SH-SY5Y (cell line): ENCODE measurements around the gene CLASP1.

Source experiments
- GATA2 ChIP-seq: IDR thresholded peaks from 2 replicates; pipeline ENCODE4 v1.6.1; 2011; ENCODE audit warnings: mild to moderate bottlenecking, low read depth, low read length
- GATA3 ChIP-seq: IDR thresholded peaks from 2 replicates; pipeline ENCODE4 v1.6.1; 2011; ENCODE audit warnings: low read depth, mild to moderate bottlenecking, low read length, moderate library complexity

CLASP1 gene

DNA sequence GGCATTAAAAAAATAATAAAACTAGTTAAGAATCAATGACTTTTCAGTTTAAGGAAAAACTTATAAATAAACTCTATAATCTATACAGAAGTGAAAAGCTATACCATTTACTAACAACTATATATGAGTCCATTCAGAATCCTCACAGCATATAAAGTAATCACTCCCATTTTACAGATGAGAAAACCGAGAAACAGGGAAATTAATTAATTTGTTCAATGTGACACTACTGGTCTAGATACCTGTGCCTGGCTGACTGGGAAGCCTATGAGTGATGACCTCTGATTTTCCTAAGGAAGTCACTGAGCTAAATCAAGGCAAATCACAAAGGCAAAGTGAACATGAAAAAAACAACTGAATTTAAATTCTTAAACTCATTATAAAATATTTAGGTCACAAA lies 218.0 kb downstream of the CLASP1 start:
- TF ChIP-seq GATA3 (no peak), GATA2 (no peak)

DNA sequence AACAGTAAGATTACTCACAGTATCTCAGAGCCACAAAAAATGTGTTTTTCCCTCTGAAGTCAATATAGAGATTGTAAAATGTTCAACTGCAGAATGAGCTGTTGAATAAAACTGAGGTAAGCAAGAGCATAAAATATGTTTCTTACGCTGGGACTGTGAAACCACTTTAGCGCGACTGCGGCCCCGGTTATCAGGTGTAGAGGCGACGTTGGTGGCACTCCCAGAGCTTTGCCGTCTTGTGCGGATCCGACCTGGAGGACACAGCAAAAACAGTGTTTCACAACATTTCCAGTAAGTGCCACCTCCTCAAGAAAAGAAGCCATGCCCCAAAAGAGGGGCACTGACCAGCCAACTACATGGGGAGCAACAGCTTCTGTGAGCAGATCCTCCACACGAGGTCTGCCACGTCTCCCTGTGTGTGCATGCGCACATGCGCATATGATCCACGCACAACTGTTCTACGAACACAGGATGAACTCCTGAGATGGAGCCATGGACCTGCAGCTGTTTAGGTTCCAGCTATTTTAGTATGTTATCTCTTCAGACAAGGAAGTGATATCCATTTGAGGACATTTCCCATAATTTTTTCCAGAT lies 219.2 kb downstream of the CLASP1 start:
- TF ChIP-seq GATA2 (no peak), GATA3 (no peak)

DNA sequence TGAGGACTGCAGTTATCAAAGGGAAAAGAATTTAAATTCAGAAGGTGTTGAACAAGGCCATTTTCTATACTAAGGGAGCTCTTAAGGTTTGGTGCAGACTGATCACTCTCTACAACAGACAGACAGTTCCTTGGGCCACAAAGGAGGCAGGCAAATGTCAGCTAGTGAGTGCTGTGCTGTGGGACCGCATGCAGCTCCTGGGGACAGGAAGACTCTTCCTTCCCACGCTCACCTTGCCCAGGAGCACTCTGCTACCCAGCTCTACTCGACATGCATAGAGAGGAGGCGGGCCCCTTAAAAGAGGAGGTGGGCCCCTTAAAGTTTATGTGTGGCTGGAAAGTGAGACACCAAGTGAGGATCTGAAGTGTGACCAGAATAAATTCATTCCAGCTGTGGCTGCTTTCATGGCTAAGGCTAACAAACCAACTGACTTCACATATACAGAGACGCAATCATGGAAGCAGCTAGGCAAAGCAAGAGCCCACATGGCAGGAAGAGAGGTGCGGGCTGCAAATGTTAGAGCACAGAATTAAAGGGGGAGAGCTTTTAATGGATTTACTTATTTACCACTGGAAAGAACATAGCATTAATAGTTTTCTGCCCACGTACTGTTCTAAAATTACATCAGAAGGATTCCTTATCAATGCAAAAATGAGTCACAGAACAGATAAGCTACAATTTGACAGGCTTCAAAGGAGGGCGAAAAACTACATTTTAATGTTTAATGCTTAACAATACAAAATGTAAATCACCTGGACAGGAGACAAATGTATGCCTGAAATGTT lies 220.0 kb downstream of the CLASP1 start:
- TF ChIP-seq GATA2: no peak
- TF ChIP-seq GATA3: no peak

DNA sequence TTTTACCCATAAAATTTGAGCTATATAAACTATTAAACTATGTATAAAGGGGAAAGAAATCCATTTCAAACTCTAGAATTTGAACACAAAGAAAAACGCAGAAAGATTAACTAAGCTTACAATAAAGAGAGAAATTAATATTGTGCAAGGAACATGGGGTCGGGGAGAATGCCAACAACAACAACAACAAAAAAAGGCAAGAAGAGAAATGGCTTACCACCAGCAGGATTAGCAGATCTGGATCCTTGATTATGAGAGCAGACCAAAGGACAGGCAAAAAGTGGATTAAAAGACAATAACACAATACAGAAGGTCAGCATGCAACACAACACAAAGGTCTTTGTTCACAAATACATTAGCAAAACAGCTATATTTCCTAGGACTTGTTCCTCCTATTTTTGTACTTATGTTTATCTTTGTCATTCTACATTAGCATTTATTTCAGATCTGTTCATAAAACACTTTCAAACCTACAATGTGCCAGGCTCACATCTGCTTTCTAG lies 222.0 kb downstream of the CLASP1 start:
- no peak for TF ChIP-seq GATA2
- TF ChIP-seq GATA3: no peak

DNA sequence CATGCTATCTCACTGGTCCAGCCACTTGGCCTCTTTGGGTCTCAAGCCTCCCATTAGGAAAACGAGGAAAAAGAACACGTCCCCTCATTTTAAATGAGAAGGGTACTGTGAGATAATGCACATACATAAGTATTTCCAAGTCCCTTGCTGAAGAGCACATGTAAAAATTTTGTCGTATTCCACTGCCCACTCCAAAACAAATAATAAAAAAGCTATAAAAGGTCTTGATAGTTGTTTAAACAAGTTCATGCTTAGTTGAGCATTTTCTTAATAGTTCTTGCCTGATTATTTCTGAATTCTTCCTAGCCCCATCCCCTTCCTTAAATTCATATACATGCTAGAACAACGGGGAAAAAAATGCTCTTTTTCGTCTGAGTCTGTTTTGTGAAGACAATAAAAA lies 228.8 kb downstream of the CLASP1 start:
- TF ChIP-seq GATA3: no peak
- TF ChIP-seq GATA2: no peak

DNA sequence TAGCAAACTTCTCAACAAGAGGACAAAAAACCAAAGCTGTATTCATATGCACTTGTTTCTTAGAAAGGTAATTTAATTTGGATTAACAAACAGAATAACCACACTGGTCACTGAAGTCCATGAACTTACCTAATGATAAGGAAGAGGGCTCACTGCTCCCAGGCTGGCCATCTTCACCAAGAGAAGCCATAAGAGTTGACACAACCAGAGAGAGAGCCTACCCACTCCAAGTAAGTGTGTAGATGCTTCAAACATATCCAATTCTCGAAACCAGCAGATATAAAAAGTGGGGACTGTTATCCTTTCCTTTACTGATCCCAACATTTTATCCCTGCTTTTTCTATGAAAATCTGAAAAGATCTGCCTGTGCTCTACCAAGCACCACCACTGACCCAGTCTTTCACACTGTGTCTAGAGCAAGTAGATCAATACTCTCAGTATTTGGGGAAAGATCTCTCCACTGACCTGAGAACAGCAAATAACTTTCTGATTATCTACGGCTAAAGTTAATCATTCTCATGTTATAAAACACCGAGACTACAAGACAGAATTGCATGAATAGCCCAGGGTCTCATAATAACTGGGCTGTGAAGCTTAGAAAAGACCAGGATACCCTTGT lies 230.1 kb downstream of the CLASP1 start:
- TF ChIP-seq GATA3 (no peak), GATA2 (no peak)

DNA sequence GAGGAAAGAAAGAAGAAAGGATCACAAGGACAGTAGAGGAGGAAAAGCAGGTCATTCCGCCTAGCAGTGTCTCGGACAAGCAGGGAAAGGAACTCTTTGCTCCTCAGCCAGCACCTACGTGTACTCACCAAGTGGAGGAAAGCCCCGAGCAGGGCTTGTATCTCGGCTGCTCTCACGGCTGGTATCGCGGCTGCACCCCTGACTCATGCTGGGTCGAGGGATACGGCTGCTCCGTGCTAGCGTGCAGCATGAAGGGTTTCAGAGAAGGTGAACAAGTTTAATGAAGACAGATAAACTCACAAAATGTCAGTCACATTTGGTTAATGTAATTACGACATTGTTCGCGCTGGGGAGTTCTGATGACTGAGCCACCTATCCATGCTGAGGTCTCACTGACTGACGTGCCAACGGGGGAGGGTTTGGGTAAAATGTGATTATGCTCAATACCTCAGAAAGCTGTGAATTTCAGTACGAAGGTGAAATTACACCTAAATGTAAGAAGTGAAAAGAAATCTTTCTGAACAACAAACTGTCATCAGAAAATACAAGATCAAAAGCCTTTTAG lies 230.7 kb downstream of the CLASP1 start:
- no peak for TF ChIP-seq GATA3
- TF ChIP-seq GATA2: no peak

DNA sequence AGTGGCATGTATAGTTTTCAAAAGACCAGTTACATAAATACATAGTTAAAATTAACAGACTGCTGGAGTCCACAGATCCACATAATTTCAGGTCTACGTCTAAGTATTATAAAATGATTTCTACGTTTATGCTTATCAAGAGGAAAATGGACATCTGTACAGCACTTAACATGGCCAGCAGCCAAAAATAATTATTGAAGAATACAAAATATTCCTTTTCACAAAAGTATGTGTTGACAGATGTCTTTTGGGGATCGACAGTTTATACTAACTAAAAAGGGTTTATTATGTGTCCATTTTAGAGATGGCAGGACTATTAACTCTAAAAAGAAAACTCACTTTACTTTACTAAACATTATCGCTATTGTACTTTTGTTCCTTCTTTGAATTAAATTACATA lies 231.4 kb downstream of the CLASP1 start:
- TF ChIP-seq GATA3 (no peak), GATA2 (no peak)

DNA sequence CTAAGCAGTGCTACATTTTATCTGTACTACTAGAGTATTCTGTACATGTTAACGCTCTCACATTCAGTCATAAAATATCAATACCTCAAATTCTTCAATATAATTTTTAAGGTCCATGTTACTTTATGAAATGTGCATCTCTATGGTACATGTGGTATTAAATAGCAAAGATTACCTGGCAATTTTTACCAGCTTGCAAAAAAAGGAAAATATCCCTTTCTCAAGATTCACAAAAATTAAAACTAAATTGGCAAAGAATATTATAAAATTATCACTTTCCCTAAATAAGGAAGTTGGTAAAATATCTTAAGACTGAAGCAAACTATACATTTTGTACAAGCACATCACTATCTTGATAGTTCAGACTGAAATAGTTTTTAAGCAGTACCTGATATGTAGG lies 233.5 kb downstream of the CLASP1 start:
- TF ChIP-seq GATA2 (no peak), GATA3 (no peak)

DNA sequence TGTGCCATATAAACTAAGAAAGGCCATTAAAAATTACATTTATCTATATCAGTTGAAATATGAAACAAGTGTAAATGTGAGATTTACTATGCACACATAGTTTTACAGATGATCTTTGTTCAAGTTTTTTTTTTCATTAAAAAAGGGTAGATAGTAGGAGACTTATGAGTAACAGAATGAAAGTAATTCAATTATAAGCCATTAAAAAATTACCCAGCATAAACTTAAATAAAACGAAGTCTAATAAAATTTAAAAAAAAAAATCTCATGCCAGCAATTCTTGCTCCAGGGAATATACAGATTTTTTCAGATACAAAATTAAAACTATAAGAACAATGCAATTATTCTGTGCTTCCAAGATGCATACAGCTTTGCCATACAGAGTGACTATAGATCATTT lies 236.9 kb downstream of the CLASP1 start:
- no peak for TF ChIP-seq GATA3
- TF ChIP-seq GATA2: no peak

DNA sequence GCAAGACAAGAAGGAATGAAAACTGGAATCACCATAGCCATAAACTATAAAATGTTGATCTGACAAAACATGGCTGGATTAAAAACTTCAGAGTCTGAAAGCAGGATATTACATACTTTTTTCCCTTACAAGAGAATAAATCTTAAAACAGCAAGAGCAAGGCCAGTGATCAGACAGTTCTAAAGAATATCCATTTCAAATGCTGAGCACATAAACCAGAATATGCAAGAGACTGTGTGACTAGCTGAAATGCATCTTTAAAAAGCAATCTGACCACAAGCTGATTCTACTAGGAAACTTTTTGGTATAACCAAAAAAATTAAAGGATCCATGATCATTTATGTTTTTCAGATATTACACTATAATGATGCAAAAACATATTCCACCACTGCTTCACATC lies 239.3 kb downstream of the CLASP1 start:
- TF ChIP-seq GATA2 (no peak), GATA3 (no peak)

DNA sequence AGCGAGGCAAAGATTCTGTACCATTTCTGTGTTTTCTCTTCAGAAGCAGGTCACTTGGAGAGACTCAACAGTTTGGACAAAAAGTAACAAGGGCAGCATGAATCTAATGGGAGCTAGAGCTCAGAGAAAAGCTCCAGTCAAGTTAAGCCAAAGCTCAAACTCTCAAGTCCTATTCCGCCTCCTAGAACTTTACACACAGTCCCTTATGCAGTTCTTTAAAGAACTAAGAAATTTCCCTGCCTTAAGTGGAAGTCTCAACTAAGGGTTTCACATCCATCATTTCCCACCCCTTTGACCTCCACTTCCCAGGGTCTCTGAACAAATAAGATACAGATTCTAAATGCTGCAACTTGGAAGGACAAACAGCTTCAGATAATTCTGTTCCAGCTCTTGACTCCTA lies 239.9 kb downstream of the CLASP1 start:
- TF ChIP-seq GATA3 (no peak), GATA2 (no peak)

DNA sequence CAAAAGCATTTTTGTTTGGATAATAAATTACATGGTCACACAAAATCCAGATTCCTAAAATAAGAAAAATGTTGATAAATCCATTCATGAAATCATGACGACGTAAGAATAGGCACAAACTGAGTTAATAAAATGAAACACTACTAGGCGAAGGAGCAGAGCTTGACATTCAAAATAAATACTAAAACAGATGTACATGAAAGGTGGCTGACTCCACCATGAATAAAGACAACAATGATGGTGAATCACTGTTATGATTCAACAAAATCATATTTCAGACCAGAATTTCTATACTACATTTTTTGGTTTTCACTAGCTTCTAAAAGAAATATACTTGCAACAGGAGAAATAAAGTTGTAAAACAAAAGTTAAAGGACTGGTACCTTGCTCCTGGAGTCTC lies 240.6 kb downstream of the CLASP1 start:
- TF ChIP-seq GATA3 (no peak), GATA2 (no peak)

DNA sequence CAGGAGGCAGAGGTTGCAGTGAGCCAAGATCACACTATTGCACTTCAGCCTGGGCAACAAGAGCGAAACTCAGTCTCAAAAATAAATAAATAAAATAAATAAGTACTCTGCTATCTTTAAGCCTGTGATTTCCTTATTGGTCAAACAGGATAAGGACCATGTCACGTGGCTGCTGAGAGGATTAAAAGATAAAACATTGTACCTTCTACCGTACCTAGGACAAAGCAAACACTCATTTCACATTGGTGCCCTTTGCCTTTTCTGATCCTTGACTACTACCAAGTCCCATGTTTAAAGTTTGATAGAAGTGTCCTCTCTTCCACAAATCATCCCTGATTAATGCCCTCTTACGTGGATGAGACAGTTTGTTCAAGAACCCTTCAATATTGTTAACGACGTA lies 244.0 kb downstream of the CLASP1 start:
- no peak for TF ChIP-seq GATA2
- no peak for TF ChIP-seq GATA3
